OCI-LY7 (cell line): ENCODE results near the gene ZNF778. TPM values are rescaled to one million over a fixed set of nuclear protein-coding genes. Genes with fewer than 3 reads are reported as not detected.

Experiments
- BruUV-seq: library from RNA; stranded (reverse); fragments of 400-500 nt; replicated peaks from 2 replicates; lab custom pipeline; 2021; lab: Mats Ljungman, UMichigan
- CTCF ChIA-PET: fragments of 300-600 bp; sonication (Branson Sonifier 250); formaldehyde crosslinking; loops from one replicate; lab custom pipeline; 2022; ENCODE audit warnings: antibody characterized with exemption; ENCODE audit not compliant: unreplicated experiment; lab: Charles Lee
- POLR2A ChIA-PET: fragments of 300-600 bp; sonication (Branson Sonifier 250); formaldehyde crosslinking; loops from one replicate; lab custom pipeline; 2022; ENCODE audit warnings: antibody characterized with exemption; lab: Charles Lee
- DNase-seq: peaks from one replicate; pipeline ENCODE4 v3.0.0-alpha.2; 2015; ENCODE audit warnings: low spot score
- H2AFZ ChIP-seq: fragments of 200-600 bp; sonication (generic), shearing (Covaris generic); 2 replicates; pipeline ENCODE4 v1.6.1; 2014; ENCODE audit warnings: mild to moderate bottlenecking, antibody characterized with exemption, low read length, moderate library complexity
- H3K27ac ChIP-seq: fragments of 200-600 bp; sonication (generic); 2 replicates; pipeline ENCODE4 v1.5.1; 2014; ENCODE audit warnings: mixed run types, low read depth, mild to moderate bottlenecking, moderate library complexity, low read length, inconsistent platforms; ENCODE audit not compliant: poor library complexity, severe bottlenecking
- H3K36me3 ChIP-seq: fragments of 200-600 bp; sonication (generic); 2 replicates; pipeline ENCODE4 v1.6.1; 2014; ENCODE audit warnings: mild to moderate bottlenecking, antibody characterized with exemption, low read length, moderate library complexity, mixed read lengths; ENCODE audit not compliant: insufficient read depth
- H3K4me1 ChIP-seq: fragments of 200-600 bp; sonication (generic); 2 replicates; pipeline ENCODE4 v1.5.1; 2014; ENCODE audit warnings: mild to moderate bottlenecking, low read length; ENCODE audit not compliant: insufficient read depth, poor library complexity, severe bottlenecking
- H3K4me2 ChIP-seq: fragments of 200-600 bp; sonication (generic); 2 replicates; pipeline ENCODE4 v1.6.1; 2014; ENCODE audit warnings: mild to moderate bottlenecking, low read length
- H3K4me3 ChIP-seq: fragments of 200-600 bp; sonication (generic); 2 replicates; pipeline ENCODE4 v1.5.1; 2014; ENCODE audit warnings: mild to moderate bottlenecking, low read depth, low read length; ENCODE audit not compliant: poor library complexity, severe bottlenecking
- H3K79me2 ChIP-seq: fragments of 200-600 bp; sonication (generic); 2 replicates; pipeline ENCODE4 v1.6.1; 2016; ENCODE audit warnings: low read depth, mild to moderate bottlenecking, low read length, moderate library complexity, mixed read lengths; ENCODE audit not compliant: insufficient read depth
- H3K9me2 ChIP-seq: fragments of 200-600 bp; sonication (generic); 2 replicates; pipeline ENCODE4 v1.6.1; 2016; ENCODE audit warnings: mild to moderate bottlenecking, low read length, mixed read lengths; ENCODE audit not compliant: insufficient read depth
- H3K9me3 ChIP-seq: fragments of 200-600 bp; sonication (generic); 2 replicates; pipeline ENCODE4 v1.6.1; 2014; ENCODE audit warnings: mild to moderate bottlenecking, mixed run types, low read length, mixed read lengths
- H4K20me1 ChIP-seq: fragments of 200-600 bp; sonication (generic); 2 replicates; pipeline ENCODE4 v1.6.1; 2014; ENCODE audit warnings: mild to moderate bottlenecking, antibody characterized with exemption, low read length, moderate library complexity, mixed read lengths; ENCODE audit not compliant: insufficient read depth
- EZH2phosphoT487 ChIP-seq: fragments of 200-600 bp; sonication (generic); IDR thresholded peaks from 2 replicates; pipeline ENCODE4 v1.6.1; 2018; ENCODE audit warnings: low read depth, borderline replicate concordance, mild to moderate bottlenecking, mixed run types, antibody characterized with exemption, low read length, moderate library complexity, mixed read lengths
- intact Hi-C: fragments of 100-400 bp; cut with micrococcal nuclease; formaldehyde crosslinking; loops from one replicate; pipeline ENCODE4 v1.10.0; 2022; ENCODE audit not compliant: unreplicated experiment
- total RNA-seq, 2 experiments: library from RNA; depleted of rRNA in 1 of 2; stranded (reverse); fragments of >200 nt in 1 of 2; shearing (Covaris generic) in 1 of 2; gene quantifications; 2 replicates each; pipeline ENCODE4 v1.2.3, GENCODE V29; 2014 to 2022
- TF ChIP-seq, protein P1 (sequence below): fragments of 200-600 bp; sonication (generic); conservative IDR thresholded peaks from 2 replicates; pipeline ENCODE4 v1.5.1; 2014; ENCODE audit warnings: mild to moderate bottlenecking, antibody characterized with exemption, low read length, moderate library complexity, mixed read lengths

Gene ZNF778
- total RNA-seq, 2 experiments from 2014 or later, result 9.4 to 9.9 TPM

GRCh38 chr16:89194340-89195311 lies 22.9 kb upstream of the ZNF778 start:
- Histone ChIP-seq H4K20me1 (no peaks in the 10 kb centered on the region), H3K9me2 (no peaks in the 10 kb centered on the region), H3K27ac (no peak overlapping the region), H3K79me2 (no peaks in the 10 kb centered on the region), H3K4me1 (no peaks in the 10 kb centered on the region), H3K4me2 (no peak overlapping the region), H3K36me3 (no peaks in the 10 kb centered on the region), H3K4me3 (no peak overlapping the region), H2AFZ (no peak overlapping the region), H3K9me3 (no peaks in the 10 kb centered on the region)
- intact Hi-C loops, result no loop called here
- BruUV-seq, result no TSS peak
- CTCF ChIA-PET, result no interaction called here
- no peak for TF ChIP-seq EZH2phosphoT487
- TF ChIP-seq, protein P1, sequence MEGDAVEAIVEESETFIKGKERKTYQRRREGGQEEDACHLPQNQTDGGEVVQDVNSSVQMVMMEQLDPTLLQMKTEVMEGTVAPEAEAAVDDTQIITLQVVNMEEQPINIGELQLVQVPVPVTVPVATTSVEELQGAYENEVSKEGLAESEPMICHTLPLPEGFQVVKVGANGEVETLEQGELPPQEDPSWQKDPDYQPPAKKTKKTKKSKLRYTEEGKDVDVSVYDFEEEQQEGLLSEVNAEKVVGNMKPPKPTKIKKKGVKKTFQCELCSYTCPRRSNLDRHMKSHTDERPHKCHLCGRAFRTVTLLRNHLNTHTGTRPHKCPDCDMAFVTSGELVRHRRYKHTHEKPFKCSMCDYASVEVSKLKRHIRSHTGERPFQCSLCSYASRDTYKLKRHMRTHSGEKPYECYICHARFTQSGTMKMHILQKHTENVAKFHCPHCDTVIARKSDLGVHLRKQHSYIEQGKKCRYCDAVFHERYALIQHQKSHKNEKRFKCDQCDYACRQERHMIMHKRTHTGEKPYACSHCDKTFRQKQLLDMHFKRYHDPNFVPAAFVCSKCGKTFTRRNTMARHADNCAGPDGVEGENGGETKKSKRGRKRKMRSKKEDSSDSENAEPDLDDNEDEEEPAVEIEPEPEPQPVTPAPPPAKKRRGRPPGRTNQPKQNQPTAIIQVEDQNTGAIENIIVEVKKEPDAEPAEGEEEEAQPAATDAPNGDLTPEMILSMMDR, result no peak
- POLR2A ChIA-PET, result no interaction called here
- no peak for DNase-seq

DNA sequence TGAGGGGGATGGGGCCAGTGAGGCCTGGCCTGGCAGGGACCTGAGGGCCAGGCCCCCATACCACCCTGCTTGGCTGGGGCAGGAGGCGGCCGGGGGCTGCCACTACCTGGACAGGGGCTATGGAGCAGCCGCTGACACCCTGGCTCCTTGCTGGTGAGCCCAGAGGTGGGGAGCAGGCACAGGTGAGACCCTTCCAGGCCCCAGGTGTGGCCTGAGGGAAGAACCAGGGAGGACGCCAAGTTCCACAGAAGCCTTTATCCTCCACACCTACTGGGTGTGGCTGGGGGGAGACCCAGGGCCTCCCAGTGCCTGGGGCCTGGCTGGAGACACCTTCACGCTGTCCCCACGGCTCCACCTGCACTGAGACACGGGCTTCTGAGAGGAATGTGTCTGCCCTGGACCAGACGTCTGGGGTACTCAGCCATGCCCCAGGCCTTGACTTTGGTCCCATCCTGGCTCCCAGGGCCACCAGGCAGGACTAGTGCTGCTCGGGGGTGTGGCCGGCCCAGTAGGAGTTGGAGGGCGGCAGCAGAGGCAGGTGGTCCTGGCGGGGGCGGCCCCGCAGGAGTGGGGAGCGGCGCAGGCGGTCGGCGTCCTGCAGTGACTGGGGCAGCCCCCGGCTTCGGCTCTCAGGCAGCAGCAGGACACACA lies 21.9 kb upstream of the ZNF778 start:
- DNase-seq, result no peak
- Histone ChIP-seq H2AFZ (no peak overlapping the region), H3K27ac (no peak overlapping the region), H3K4me2 (no peak overlapping the region), H3K9me2 (no peaks in the 10 kb centered on the region), H4K20me1 (no peaks in the 10 kb centered on the region), H3K79me2 (no peaks in the 10 kb centered on the region), H3K4me3 (no peak overlapping the region), H3K4me1 (no peaks in the 10 kb centered on the region), H3K36me3 (no peaks in the 10 kb centered on the region), H3K9me3 (no peaks in the 10 kb centered on the region)
- intact Hi-C loops, result no loop called here
- ChIA-PET CTCF (no interaction called here), POLR2A (no interaction called here)
- no peak for TF ChIP-seq EZH2phosphoT487
- TF ChIP-seq, protein P1, result no peak
- BruUV-seq, result no TSS peak
